Cardiac fibroblast (primary cell): ENCODE results near the gene MYO1E.
A peak's percentile ranks its signal among the peaks of the same experiment; 100 is the strongest.
"Not testable (repeated sequence)": the region's sequence is repeated elsewhere in the genome, so short reads cannot be mapped to it uniquely, and the experiment has no call there.

Source experiments
- DNase-seq, 2 donors: peaks; one replicate each; pipeline versions ENCODE4 v3.0.0 to v3.0.0-alpha.2; 2010; ENCODE audit warnings: low read depth in 2 of 2
- H3K4me3 ChIP-seq, 2 donors: replicated peaks in 1 of 2; 1 replicate in 1 of 2; 2 replicates in 1 of 2; pipeline ENCODE4 v1.5.1; 2011; ENCODE audit warnings: low read depth in 2 of 2, low read length in 2 of 2, mild to moderate bottlenecking in 2 of 2, moderate library complexity in 1 of 2
- TF ChIP-seq, protein P1 (sequence below): IDR thresholded peaks from one replicate; pipeline ENCODE4 v1.5.1; 2011; ENCODE audit warnings: low read depth, mild to moderate bottlenecking, low read length, inconsistent platforms

MYO1E gene

DNA sequence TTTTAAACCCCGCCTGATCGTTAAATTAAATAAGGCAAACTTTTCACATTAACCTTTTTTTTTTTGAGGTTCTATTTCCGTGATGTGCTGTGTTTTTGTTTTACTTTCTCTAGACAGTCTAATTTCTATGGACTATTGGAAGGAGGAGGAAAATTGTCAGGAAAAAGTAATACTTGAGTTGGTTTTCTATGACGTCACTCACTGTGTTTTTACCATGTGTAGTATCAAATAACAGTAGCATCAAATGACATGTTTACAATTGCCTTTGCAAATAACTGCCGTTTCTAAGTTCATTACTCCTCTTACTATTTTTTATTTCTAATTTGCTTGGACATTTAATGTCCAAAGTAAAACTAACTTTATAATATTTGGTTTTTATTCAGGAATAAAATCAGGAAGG lies 32.3 kb downstream of the MYO1E start:
- H3K4me3 ChIP-seq: no peak overlapping the region
- no peak for DNase-seq
- TF ChIP-seq, protein P1, sequence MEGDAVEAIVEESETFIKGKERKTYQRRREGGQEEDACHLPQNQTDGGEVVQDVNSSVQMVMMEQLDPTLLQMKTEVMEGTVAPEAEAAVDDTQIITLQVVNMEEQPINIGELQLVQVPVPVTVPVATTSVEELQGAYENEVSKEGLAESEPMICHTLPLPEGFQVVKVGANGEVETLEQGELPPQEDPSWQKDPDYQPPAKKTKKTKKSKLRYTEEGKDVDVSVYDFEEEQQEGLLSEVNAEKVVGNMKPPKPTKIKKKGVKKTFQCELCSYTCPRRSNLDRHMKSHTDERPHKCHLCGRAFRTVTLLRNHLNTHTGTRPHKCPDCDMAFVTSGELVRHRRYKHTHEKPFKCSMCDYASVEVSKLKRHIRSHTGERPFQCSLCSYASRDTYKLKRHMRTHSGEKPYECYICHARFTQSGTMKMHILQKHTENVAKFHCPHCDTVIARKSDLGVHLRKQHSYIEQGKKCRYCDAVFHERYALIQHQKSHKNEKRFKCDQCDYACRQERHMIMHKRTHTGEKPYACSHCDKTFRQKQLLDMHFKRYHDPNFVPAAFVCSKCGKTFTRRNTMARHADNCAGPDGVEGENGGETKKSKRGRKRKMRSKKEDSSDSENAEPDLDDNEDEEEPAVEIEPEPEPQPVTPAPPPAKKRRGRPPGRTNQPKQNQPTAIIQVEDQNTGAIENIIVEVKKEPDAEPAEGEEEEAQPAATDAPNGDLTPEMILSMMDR: no peak

DNA sequence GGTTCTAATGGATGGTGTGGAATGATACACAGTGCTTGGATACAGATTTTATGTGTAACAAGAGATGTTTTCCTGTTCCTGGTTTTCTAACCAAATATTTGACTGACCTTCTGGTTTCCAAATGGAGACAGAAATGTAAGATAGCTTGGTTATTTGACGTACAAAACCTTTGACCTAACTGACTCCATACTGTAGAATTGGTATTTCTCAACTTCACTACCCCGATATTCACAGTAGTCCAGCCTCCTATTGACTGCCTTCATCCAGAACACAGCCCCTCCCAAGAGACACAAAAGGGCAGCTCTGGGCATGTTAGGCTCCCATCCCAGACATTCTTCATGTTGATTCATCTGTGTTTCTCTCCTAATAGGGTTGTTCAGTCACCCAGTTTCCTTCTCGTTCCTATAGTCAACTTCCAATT lies 33.4 kb downstream of the MYO1E start:
- no peak overlapping the region for H3K4me3 ChIP-seq
- DNase-seq: peak; percentile 70 to 89
- TF ChIP-seq, protein P1: no peak

DNA sequence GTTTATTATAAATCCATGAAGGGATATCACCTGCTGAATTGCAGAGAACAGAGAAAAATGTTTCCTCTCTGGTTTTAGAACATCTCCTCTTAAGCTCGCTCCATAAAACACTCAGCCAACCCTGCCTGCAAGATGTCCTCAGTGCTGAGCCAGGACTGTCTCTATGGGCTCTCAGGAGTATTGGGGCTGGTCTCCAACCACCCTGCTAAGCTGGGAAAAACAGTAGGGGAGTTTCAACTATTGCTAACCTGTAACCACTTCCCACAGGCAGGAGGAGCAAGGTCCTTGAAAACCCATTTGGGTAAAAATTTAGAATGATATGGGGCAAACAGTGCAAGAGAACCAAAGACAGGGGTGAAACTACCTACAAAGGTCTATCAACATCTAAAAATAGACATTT lies 34.3 kb downstream of the MYO1E start:
- no peak overlapping the region for H3K4me3 ChIP-seq
- TF ChIP-seq, protein P1: no peak
- DNase-seq: no peak

DNA sequence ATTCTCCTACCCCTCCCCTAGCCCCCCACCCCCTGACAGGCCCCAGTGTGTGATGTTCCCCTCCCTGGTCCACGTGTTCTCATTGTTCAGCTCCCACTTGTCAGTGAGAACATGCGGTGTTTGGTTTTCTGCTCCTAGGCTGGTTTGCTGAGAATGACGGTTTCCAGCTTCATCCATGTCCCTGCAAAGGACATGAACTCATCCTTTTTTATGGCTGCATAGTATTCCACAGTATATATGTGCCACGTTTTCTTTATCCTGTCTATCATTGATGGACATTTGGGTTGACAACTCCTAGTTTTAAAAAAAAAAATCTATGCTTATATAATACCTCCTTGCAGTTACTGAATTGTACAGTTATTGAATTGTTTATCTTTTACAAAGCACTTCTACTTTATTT lies 35.9 kb downstream of the MYO1E start:
- not testable (repeated sequence) for DNase-seq, H3K4me3 ChIP-seq

DNA sequence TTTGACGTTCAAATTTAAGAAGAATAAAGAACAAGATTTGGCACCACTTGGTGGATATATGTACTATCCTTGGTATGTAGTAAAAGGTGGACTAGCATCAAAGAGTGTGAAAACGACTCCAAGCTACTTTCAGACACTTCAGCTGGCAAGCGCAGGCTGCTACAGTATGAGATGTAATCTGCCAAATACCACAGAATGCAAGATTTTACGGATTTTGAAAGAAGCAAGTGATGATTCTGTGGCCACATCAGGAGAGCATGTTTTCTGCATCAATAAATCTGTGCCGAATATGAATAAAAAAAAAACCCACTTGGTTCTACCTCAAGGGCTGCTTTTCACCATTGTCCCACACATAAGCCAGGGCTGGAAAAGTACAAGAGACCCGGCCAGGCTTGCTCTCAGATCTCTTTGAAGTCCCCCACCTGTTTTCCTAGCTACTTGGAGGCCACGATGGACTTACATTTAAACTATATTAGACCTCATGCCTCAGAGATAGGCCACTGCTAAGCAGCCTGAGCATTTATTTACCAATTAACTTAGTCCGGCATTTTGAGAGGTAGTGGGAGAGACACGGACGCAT lies 37.4 kb downstream of the MYO1E start:
- TF ChIP-seq, protein P1: no peak
- DNase-seq: no peak
- H3K4me3 ChIP-seq: no peak overlapping the region

DNA sequence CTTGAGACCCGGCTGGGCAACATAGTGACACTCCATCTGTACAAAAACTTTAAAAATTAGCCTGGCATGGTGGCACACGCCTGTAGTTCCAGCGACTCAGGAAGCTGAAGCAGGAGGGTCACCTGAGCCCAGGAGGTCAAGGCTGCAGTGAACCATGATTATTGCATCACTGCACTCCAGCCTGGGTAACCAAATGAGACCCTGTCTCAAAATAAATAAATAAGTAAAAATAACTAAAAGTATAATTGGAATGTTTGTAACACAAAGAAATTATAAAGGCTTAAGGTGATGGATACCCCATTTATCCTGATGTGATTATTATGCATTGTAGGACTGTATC lies 38.6 kb downstream of the MYO1E start:
- TF ChIP-seq, protein P1: no peak
- no peak for DNase-seq
- H3K4me3 ChIP-seq: no peak overlapping the region

DNA sequence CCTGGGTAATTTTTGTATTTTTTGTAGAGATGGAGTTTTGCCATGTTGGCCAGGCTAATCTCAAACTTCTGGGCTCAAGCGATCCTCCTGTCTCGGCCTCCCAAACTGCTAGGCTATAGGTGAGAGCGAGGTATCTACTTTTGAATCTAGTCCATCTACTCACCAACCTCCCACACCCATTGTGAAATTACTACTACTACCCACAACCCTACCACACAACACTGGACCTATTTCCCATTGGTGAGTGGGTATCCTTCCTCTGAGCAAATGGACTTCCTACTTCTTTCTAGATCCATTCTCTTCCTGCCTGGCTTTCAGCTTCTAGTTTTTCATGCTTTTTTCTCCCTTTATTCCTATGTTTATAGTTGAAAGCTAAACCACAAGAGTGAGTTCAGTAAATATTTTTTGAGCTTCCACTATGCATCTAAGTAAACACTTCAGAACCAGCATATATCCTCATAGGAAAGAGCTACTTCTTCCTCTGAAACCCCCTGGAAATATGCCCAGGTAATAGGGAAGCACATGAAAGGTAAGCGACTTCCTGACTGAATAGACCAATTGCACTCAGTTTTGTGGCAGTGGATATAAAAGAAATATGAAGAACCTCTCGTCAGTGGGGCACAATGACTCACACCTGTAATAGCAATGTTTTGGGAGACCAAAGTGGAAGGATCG lies 39.1 kb downstream of the MYO1E start:
- TF ChIP-seq, protein P1: no peak
- no peak for DNase-seq
- no peak overlapping the region for H3K4me3 ChIP-seq
